ENCODE measurements around the gene ABCB8.
A peak's percentile ranks its signal among the peaks of the same experiment; 100 is the strongest.

Gene ABCB8

DNA sequence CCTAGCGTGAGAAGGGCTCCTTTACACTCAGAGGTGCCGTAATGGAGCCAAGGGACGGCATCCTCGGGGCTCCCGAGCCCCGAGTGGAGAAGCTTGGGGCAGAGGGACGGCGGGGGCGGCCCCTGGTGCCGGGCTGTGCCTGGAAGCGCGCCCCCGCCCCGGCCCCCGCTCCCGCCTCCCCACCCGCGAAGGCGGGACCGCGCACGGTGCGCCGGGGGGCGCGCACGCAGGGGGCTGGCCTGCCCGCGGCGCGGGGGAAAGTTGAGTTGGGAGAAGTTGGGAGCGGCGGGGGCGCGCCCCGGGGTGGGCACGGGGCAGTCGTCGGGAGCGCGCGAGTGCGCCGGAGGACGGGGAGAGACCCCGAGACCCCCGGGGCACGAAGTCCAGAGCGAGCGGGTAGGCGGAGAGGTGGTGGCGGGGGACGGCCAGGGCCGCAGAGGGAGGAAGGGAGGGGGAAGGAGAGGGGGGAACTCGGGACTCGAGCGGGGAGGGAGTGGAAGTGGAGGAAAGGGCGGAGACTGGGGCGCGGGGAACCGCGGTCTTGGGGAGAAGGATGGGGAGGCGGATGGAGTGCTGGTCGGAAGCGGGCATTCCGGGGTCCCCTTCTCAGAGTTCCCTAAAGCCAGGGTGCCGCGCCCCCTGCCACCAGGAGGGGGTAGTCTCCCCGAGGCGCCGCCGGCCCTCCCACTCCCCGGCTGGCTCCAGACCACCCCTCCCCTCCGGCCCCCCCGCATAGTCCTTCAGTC lies 31.3 kb downstream of the ABCB8 start, which contains the start of gene SLC4A2:
SLC4A2 (plus strand) TSS at position 223 of the 746 bp plus-strand sequence. CDS start 2,399 bp downstream, outside the sequence.
- DNase-seq: peak; percentile 67

DNA sequence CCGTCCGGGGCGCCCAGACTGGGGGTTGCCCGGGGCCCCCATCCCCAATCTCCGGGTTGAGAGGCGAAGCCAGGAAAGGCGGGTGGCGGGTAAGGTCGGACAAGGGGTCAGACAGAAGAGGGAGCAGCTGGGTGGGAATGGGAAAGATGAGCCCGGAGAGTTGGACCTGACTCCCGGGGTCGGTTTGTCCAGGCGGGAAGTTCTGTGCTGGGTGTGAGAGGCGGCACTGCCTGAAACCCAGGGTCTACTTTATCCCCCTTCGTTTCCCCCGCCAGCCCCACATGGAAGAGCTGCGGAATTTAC lies 31.8 kb downstream of the ABCB8 start:
- no peak for DNase-seq

DNA sequence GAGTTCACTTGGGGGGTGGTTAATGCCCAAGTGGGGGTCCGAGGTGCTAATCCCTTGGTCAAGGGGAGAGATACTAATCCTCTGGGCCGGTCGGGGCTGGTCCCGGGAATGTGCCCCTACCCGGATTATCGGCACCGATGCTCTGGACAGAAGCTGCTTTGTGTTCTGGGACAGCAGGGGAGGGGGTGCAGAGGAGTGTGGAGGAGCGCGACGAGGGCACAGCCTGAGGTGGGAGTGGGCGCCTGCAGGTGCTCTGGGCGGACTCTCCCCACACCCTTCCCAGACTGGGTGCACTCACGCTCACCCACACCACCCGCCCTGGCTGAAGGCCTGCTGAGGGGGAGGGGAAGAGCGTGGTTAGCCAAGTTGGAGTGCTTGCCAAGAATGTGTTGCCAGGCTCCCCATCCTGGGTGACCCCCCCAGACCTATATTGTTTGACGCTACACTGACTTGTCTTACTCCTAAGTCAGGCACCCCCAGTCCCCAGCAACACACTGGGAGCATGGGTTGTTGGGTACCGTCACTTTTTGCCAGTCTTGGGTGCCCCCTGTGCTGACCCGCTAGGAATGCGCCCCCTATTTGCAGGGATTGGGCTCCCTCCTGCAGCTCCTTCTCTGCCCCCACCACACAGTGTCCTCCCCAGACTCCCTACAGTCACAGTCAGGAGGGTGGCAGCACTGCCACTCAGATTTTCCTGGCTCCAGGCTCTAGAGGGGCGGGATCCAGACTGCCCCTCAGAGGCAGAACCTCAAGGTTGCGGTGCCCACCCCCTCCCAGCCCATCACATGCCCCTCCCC lies 32.4 kb downstream of the ABCB8 start:
- DNase-seq: peak; percentile 24

DNA sequence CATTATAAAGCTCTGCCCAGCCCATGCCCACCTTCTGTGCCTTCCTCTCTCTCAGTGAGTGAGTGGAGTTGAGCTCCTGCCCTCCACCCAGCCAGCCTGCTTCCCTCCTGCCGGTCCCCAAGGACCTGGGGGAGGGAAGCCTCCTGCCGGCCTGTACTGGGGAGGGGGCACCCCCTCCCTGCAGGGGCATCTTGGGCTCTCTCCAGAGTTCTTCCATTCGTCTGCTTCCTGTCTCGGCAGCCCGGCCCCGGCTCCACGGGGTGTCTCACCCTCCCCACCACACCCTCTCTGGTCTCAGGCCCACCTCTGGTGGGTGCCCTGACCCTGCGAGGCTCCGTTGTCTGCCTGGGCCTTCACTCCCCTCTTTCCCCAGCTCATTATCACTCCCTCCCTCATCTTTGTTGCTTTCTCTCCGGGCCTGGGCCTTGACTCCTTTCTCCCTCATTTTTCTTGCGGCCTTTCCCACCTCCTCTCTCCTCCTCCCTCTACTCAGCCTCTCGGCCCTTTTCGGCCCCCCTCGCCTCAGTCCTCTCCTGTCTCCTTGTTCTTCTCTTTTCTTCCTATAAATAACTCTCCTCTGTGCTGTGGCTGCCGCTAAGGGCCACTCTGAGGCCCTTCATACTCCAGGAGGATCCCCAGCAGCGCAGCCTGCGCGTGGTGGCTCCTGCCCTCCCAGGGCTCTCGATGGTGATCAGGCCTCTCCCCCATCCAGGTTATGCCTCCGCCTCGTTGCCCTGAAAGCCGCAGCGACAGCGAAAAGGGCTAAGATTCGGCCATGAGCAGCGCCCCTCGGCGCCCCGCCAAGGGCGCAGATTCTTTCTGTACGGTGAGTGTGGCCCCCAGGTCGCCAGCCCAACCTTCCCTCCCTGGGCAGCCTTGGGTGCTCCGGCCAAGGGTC lies 33.2 kb downstream of the ABCB8 start:
- DNase-seq: no peak

DNA sequence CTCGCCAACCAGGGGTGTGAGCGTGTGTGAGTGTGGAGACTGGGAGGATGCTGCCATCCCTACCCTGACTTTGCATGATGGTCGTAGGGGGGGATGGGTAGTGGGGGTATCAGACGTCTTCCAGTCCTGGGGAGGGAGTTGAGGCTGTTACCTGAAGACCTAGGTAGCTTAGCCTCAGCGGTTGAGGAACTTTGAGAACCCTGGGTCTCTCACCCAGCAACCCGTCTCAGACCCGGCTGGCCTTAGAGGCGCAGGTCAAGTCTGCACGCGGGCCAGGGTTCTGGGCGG lies 33.8 kb downstream of the ABCB8 start:
- DNase-seq: no peak

DNA sequence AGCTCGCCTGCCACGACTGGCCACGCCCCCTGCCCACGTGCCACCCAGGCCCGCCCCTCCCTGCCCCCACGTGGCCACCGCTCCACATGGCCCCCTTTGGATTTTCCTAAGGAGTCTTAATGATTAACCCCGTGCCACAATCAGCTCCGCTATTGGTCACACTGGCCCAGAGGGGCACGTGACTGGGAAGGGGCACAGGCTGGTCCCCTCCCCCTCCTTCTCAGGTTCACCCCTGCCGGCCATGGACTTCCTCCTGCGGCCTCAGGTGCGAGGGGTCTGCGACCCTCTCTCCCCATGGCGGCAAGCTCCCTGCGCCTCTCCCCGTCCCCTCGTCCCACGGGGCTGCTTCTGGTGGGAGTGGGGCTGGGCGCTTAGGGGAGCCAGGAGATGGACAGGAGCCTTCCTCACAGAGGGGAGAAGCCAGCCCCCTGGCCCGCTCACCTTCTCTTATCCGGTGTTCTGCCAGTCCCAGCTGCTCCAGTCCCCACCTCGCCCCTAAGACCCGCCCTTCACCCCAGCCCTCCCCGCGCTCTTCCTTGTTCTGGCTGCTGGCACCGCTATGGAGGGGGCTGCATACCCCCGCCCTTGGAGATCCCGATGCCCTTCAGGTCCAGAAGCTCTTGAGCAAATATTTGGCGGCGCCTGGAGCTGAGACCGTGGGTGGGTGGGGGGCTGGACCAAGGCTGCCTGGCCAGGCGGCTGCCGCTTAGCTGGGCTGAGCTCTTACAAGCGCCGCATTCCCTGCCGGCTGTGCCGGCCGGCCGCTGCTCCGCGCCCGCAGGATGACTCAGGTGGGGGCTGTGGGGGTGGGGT lies 34.4 kb downstream of the ABCB8 start:
- no peak for DNase-seq

DNA sequence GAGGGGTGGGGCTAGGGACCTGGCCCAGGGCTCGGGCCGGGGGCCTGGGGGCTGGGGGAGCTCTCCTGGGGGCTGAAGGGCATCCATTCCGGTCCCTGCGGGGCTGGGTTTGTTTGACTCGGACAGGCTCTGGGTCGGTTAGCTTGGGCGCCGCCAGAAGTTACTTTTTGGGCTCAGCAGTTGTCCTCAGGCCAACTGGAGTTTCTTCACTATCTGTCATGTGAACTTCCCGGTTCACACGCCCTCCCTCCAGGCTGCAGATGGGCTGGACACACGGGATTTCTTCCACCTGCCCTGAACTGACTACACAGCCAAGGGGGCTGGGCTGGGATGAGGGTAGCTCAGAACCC lies 34.9 kb downstream of the ABCB8 start:
- DNase-seq: no peak

DNA sequence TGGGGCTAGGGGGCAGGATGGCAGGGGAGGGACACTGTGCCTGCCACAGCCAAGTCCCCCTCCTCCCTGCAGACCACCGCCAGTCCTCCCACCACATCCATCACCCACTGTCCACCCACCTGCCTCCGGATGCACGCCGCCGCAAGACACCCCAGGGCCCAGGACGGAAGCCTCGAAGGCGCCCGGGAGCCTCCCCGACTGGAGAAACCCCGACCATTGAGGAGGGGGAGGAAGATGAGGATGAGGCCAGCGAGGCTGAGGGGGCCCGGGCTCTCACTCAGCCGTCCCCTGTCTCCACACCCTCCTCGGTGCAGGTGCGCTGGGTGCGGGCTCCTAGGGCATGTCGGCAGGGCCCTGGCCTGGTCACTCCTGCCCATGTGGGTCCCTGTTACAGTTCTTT lies 36.2 kb downstream of the ABCB8 start:
- DNase-seq: no peak

DNA sequence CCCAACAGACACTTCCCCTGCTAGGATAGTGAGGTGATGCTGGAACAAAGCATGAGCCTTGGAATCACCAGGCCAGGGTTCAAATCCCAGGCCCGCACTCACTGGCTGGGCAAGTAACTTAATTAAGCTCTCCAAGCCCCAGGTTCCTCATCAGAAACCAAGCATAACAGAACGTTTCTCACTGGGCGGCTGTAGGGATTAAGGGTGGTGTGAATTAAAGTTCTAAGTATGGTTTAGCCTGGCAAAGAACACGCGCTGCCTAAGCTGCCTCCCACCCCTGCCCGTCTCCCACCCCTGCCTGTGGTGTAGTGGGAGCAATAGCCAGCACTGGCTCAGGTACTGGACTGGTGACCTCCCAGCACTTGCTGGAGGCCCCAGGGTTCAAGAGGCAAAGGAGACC lies 36.7 kb downstream of the ABCB8 start:
- DNase-seq: no peak

DNA sequence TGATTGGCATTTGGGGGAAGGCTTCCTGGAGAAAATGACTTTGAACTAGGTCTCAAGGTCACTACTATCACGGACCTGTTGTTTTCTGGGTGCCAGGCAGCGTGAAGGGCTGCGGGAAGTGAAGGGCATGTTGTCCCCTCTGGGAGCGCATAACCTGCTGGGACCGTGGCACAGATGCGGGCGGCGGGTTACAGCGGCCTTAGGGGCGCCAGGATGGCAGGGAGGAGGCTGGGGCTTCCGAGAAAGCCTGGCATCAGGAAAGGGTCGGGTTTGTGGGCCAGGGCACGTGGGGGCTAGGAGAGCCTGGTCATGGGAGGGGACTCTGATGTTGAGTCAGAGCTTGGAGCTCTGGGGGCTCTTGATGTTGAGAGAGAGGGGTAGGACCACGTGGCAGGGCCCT lies 37.3 kb downstream of the ABCB8 start:
- no peak for DNase-seq

DNA sequence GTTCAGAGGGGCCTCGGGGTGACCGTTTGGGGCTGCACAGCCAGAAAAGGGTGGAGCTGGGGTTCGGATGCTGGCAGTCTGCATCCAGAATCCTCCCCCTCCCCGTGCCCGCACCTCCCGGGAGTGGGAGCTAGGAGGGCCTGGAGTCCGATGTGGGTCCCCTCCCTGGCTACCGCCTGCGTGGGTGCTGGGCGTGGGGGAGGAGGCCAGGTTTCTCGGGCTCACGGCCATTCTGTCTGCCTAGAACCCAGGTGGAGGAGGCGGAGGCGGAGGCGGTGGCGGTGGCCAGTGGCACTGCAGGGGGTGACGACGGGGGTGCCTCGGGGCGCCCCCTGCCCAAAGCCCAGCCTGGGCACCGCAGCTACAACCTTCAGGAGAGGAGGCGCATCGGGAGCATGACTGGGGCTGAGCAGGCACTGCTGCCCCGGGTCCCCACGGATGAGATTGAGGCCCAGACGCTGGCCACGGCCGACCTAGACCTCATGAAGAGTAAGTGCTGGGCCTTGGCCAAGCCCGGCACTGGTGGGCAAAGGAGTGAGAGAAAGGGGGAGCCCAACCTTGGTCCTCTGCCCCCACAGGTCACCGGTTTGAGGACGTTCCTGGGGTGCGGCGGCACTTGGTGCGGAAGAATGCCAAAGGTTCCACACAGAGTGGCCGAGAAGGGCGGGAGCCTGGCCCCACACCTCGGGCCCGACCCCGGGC lies 38.2 kb downstream of the ABCB8 start:
- no peak for DNase-seq

DNA sequence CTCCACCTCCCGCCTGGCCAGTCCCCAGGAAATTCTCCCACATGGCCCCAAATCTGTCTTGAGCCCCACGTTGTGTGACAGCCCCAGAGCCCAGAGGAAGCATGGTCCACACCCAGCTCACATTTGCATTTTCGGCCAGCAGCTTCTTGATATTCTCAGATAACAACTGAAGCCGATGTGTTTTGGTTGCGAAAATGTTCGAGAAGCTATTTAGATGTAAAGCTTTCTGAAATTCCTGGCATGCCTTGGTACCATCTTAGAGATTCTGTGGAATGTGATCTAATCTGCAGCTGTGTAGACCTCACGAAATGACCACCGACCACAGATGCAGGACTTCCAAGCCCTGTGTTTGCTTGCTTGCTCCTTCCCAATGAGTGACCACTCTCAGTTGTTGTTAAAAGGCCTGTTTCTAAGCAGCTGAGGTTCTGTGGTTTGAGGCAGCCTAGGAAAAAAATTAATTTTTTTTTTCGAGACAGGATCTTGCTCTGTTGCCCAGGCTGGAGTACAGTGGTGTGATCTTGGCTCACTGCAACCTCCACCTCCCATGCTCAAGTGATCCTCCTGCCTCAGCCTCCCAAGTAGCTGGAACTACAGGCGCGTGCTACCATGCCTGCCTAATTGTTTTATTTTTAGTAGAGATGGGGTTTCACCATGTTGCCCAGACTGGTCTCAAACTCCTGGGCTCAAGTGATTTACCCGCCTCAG lies 40.0 kb downstream of the ABCB8 start:
- no peak for DNase-seq

DNA sequence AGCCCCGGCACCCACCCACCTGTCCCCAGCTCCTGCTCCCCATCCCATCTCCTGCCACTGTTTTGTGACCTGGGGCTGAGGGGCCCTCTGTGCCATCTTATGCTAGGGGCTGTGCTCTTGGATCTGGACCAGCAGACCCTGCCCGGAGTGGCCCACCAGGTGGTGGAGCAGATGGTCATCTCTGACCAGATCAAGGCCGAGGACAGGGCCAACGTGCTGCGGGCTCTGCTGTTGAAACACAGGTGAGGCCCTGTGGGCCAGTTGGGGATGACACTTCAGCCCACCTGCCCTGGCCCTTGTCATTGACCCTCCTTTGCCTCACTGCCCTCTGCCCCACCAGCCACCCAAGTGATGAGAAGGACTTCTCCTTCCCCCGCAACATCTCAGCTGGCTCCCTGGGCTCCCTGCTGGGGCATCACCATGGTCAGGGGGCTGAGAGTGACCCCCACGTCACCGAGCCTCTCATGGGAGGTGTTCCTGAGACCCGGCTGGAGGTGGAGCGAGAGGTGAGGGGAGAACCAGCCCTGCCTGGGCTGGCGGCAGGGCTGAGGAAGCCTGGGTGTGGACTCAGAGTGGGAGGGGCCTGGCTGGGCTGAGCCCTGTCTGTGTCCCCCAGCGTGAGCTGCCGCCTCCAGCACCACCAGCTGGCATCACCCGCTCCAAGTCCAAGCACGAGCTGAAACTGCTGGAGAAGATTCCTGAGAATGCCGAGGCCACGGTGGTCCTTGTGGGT lies 41.8 kb downstream of the ABCB8 start:
- DNase-seq: no peak

DNA sequence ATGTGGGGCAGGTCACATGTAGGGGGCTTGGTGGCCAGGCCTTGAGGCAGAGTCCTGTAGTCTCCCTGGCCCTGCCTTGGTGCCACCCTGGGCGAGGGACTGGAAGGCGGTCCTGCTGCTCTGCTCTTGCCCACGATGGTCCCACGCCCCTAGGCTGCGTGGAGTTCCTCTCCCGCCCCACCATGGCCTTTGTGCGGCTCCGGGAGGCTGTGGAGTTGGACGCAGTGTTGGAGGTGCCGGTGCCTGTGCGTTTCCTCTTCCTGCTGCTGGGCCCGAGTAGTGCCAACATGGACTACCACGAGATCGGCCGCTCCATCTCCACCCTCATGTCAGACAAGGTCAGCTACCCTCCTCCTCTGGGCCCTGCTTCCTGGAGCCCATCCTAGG lies 42.3 kb downstream of the ABCB8 start:
- DNase-seq: no peak

DNA sequence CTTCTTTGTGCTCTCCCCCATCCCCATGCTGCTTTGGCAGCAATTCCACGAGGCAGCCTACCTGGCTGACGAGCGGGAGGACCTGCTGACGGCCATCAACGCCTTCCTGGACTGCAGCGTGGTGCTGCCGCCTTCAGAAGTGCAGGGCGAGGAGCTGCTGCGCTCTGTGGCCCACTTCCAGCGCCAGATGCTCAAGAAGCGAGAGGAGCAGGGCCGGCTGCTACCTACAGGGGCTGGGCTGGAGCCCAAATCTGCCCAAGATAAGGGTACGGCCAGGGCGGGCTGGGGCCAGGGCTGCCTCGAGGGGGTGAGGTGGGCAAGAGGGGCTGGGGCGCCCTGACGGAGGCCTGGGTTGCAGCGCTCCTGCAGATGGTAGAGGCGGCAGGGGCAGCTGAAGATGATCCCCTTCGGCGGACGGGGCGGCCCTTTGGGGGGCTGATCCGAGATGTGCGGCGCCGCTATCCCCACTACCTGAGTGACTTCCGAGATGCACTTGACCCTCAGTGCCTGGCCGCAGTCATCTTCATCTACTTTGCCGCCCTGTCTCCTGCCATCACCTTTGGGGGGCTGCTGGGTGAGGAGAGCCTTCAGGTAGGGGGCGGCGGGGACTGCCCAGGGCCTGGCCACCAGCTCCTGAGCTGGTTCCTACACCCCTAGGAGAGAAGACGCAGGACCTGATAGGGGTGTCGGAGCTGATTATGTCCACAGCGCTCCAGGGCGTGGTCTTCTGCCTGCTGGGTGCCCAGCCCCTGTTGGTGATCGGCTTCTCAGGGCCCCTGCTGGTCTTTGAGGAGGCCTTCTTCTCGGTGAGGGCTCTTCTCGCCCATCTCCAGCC lies 43.0 kb downstream of the ABCB8 start:
- no peak for DNase-seq

DNA sequence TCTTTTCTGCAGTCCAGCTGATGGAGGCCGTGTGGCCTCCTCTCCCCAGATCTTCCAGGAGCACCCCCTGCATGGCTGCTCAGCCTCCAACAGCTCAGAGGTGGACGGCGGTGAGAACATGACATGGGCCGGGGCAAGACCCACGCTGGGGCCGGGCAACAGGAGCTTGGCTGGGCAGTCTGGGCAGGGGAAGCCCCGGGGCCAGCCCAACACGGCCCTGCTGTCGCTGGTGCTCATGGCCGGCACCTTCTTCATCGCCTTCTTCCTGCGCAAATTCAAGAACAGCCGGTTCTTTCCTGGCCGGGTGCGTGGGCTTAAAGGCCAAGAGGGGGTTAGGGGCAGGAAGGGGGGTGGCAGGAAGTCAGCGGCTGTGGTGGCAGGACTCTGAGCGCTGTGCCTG lies 45.7 kb downstream of the ABCB8 start:
- DNase-seq: no peak

DNA sequence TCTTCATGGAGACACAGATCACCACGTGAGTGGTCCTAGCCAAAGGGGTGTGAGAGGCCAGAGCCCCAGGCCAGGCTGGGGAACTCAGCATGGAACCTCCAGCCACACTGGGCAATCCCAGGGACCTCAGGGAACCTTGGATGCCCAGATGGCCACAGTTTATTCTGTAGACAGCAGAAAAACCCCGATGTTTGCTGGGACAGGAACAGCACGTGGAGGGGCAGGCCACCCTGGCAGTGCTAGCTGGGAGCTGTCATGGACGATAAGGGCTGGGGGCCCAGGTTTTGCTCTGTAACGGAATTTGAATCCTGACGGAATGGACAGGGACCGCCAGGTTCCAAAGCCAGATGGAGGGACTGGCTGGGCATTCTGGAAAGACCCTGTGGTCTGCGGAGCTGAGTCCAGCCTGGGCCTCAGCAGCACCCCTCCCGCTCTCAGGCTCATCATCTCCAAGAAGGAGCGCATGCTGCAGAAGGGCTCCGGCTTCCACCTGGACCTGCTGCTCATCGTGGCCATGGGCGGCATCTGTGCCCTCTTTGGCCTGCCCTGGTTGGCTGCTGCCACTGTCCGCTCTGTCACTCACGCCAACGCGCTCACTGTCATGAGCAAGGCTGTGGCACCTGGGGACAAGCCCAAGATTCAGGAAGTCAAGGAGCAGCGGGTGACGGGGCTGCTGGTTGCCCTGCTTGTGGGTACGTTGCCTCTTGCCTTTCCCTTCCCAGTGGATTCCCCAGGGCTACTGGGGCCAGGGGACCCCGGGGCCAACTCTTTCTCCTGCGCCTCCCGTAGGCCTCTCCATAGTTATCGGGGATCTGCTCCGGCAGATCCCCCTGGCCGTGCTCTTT lies 46.8 kb downstream of the ABCB8 start:
- DNase-seq: no peak

DNA sequence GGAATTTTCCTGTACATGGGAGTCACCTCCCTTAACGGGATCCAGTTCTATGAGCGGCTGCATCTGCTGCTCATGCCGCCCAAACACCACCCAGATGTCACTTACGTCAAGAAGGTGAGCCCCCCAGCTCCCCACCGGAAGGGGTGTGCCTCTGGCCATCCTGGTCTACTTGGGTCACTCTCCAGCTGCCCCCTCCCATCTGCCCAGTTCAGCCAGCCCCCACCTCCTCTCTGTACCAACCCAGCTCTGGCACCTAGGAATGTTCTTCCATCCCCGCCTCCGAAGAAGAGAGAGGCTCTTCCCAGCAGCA lies 47.4 kb downstream of the ABCB8 start:
- DNase-seq: no peak

DNA sequence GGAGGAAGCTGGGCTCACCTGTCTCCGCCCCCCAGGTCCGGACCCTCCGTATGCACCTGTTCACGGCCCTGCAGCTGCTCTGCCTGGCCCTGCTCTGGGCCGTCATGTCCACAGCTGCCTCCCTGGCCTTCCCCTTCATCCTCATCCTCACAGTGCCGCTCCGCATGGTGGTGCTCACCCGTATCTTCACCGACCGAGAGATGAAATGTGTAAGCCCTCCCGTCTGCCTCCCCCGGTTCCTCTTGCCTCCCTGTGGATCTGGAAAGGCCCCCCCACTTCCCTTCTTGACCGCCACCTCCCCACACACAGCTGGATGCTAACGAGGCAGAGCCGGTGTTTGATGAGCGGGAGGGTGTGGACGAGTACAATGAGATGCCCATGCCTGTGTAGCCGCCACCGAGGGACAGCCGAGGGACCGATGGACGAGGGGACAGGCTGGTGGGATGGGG lies 47.8 kb downstream of the ABCB8 start:
- no peak for DNase-seq
